ENCODE measurements around the gene P2RX7.

The P2RX7 gene

GRCh38 chr12:121088195-121088585 is 44.5 kb upstream of the P2RX7 start:
- no peak overlapping the region for H3K4me3 ChIP-seq (replicated peaks; ENCODE audit: insufficient read depth, low read length)
- no peak for DNase-seq (ENCODE audit: low read depth in 1 of 2, low spot score in 1 of 2)
- TF ChIP-seq REST (IDR thresholded peaks at IDR 0.05; ENCODE audit: insufficient replicate concordance, low read depth) (no peak), SPI1 (IDR thresholded peaks at IDR 0.05; ENCODE audit: borderline replicate concordance, low read depth) (no peak), CTCF (IDR thresholded peaks at IDR 0.05; ENCODE audit: insufficient read depth, low read length) (no peak), POLR2AphosphoS5 (IDR thresholded peaks at IDR 0.05; ENCODE audit: low read depth) (no peak), GABPA (IDR thresholded peaks at IDR 0.05; ENCODE audit: low read depth) (no peak)
- no peaks in the 10 kb centered on the region for H3K27me3 ChIP-seq (ENCODE audit: insufficient read depth, poor library complexity, severe bottlenecking)
- no peak overlapping the region for H3K27ac ChIP-seq (replicated peaks)

GRCh38 chr12:121089031-121089812 is 43.5 kb upstream of the P2RX7 start:
- TF ChIP-seq GABPA (IDR thresholded peaks at IDR 0.05; ENCODE audit: low read depth) = no peak
- TF ChIP-seq SPI1 (IDR thresholded peaks at IDR 0.05; ENCODE audit: borderline replicate concordance, low read depth) = no peak
- no peak for TF ChIP-seq REST (IDR thresholded peaks at IDR 0.05; ENCODE audit: insufficient replicate concordance, low read depth)
- TF ChIP-seq CTCF (IDR thresholded peaks at IDR 0.05; ENCODE audit: insufficient read depth, low read length) = no peak
- TF ChIP-seq POLR2AphosphoS5 (IDR thresholded peaks at IDR 0.05; ENCODE audit: low read depth) = no peak
- H3K27ac ChIP-seq (replicated peaks) = no peak overlapping the region
- no peak overlapping the region for H3K4me3 ChIP-seq (replicated peaks; ENCODE audit: insufficient read depth, low read length)
- no peaks in the 10 kb centered on the region for H3K27me3 ChIP-seq (ENCODE audit: insufficient read depth, poor library complexity, severe bottlenecking)
- no peak for DNase-seq (ENCODE audit: low read depth in 1 of 2, low spot score in 1 of 2)

- DNase-seq (ENCODE audit: low read depth in 1 of 2, low spot score in 1 of 2) = no peak
- H3K4me3 ChIP-seq (replicated peaks; ENCODE audit: insufficient read depth, low read length) = no peak overlapping the region
- no peak overlapping the region for H3K27ac ChIP-seq (replicated peaks)
- no peaks in the 10 kb centered on the region for H3K27me3 ChIP-seq (ENCODE audit: insufficient read depth, poor library complexity, severe bottlenecking)
- no peak for TF ChIP-seq REST (IDR thresholded peaks at IDR 0.05; ENCODE audit: insufficient replicate concordance, low read depth)
- TF ChIP-seq CTCF (IDR thresholded peaks at IDR 0.05; ENCODE audit: insufficient read depth, low read length) = no peak
- TF ChIP-seq SPI1 (IDR thresholded peaks at IDR 0.05; ENCODE audit: borderline replicate concordance, low read depth) = no peak
- TF ChIP-seq POLR2AphosphoS5 (IDR thresholded peaks at IDR 0.05; ENCODE audit: low read depth) = no peak
- no peak for TF ChIP-seq GABPA (IDR thresholded peaks at IDR 0.05; ENCODE audit: low read depth)
These were observed 42.8 kb upstream of the P2RX7 start for GRCh38 chr12:121089813-121090430.

Data from HL-60 (cell line).